Lower leg skin (tissue), 3 donors: ENCODE results near the gene INAVA.

Source experiments
- POLR2A ChIP-seq, 2 donors: fragments of 450-650 bp; IDR thresholded peaks; one replicate each; pipeline ENCODE4 v1.6.1; 2016 to 2017; ENCODE audit warnings: antibody characterized with exemption in 2 of 2, mild to moderate bottlenecking in 1 of 2, moderate library complexity in 1 of 2
- TF ChIP-seq, protein P1 (sequence below), 3 donors: fragments of 450-650 bp; IDR thresholded peaks; one replicate each; pipeline ENCODE4 v1.5.1; 2016; ENCODE audit warnings: antibody characterized with exemption in 3 of 3, mild to moderate bottlenecking in 3 of 3, moderate library complexity in 2 of 3

DNA sequence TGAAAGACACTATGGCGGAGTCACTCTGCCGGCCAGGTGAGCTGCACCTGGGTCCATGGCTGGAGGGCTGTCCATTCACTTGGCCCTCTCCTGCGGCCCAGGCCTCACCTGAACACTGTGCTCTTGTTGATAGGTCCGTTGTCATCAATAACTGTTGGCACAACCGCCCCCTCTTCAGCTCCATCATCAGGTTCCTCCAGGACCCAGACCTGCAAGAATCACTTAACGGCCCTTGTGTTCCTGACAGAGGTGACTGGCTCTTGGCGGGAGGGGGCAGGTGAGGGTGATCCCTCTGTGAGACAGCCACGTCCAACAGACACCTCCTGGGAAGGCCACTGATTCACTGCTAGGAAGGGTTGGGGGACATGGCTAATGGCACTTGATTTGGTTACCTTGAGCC is 54.9 kb downstream of the INAVA start:
- TF ChIP-seq, protein P1, sequence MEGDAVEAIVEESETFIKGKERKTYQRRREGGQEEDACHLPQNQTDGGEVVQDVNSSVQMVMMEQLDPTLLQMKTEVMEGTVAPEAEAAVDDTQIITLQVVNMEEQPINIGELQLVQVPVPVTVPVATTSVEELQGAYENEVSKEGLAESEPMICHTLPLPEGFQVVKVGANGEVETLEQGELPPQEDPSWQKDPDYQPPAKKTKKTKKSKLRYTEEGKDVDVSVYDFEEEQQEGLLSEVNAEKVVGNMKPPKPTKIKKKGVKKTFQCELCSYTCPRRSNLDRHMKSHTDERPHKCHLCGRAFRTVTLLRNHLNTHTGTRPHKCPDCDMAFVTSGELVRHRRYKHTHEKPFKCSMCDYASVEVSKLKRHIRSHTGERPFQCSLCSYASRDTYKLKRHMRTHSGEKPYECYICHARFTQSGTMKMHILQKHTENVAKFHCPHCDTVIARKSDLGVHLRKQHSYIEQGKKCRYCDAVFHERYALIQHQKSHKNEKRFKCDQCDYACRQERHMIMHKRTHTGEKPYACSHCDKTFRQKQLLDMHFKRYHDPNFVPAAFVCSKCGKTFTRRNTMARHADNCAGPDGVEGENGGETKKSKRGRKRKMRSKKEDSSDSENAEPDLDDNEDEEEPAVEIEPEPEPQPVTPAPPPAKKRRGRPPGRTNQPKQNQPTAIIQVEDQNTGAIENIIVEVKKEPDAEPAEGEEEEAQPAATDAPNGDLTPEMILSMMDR (IDR thresholded peaks at IDR 0.05), result no peak
- no peak for TF ChIP-seq POLR2A (IDR thresholded peaks at IDR 0.05)
